ENCODE results near the gene WIPF2.
"Not testable (repeated sequence)": the region's sequence is repeated elsewhere in the genome, so short reads cannot be mapped to it uniquely, and the experiment has no call there.

The WIPF2 gene

GRCh38 chr17:40194821-40195220 lies 24.3 kb upstream of the WIPF2 start:
- no peak for DNase-seq

GRCh38 chr17:40197550-40197949 lies 21.6 kb upstream of the WIPF2 start:
- DNase-seq, result no peak

DNA sequence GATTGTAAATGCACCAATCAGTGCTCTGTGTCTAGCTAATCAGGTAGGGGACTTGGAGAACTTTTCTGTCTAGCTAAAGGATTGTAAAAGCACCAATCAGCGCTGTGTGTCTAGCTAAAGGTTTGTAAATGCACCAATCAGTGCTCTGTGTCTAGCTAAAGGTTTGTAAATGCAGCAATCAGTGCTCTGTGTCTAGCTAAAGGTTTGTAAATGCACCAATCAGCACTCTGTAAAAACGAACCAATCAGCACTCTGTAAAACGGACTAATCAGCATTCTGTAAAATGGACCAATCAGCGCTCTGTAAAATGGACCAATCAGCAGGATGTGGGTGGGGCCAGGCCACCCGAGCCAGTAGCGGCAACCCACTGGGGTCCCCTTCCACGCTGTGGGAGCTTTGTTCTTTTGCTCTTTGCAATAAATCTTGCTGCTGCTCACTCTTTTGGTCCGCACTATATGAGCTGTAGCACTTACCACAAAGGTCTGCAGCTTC lies 21.1 kb upstream of the WIPF2 start:
- not testable (repeated sequence) for DNase-seq

DNA sequence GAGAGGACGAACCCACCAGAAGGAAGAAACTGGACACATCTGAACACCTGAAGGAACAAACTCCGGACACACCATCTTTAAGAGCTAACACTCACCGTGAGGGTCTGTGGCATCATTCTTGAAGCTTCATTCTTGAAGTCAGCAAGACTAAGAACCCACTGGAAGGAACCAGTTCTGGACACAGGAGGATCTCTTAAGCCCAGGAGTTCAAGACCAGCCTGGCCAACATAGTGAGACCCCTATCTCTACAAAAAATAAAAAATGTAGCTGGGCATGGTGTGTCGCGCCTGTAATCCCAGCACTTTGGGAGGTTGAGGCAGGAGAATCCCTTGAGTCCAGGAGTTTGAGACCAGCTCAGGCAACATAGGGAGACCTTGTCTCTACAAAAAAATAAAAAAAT lies 20.5 kb upstream of the WIPF2 start:
- no peak for DNase-seq

DNA sequence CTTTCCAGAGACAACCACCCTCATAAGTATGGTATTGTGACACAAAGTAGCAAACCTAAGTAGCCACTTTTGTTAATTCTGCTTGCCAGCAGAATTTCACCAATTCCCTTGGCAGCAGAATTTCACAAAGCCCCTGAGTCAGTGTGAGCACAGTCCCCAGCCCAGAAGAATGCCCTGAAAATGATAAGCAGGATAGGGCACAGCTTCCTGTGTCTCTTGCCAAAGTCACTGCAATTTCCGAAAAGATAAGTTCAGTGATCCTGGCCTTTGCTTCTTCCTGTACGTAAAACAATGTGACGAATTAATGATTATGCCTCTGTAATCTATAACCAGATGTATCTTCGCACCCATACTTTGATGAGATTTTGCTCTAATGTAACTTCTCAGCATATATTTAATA lies 16.0 kb upstream of the WIPF2 start:
- no peak for DNase-seq

DNA sequence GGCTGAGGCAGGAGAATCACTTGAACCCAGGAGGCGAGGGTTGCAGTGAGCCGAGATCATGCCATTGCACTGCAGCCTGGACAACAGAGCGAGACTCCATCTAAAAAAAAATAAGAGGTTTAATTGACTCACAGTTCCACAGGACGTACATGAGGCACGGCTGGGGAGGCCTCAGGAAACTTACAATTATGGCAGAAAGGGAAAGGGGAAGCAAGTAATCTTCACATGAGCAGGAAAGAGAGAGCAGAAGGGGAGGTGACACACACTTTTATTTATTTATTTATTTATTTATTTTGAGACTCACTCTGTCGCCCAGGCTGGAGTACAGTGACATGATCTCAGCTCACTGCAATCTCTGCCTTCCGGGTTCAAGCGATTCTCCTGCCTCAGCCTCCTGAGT lies 12.9 kb upstream of the WIPF2 start:
- not testable (repeated sequence) for DNase-seq

GRCh38 chr17:40209404-40210093 lies 9.6 kb upstream of the WIPF2 start:
- DNase-seq, result no peak

GRCh38 chr17:40213914-40214313 lies 5.2 kb upstream of the WIPF2 start:
- not testable (repeated sequence) for DNase-seq

DNA sequence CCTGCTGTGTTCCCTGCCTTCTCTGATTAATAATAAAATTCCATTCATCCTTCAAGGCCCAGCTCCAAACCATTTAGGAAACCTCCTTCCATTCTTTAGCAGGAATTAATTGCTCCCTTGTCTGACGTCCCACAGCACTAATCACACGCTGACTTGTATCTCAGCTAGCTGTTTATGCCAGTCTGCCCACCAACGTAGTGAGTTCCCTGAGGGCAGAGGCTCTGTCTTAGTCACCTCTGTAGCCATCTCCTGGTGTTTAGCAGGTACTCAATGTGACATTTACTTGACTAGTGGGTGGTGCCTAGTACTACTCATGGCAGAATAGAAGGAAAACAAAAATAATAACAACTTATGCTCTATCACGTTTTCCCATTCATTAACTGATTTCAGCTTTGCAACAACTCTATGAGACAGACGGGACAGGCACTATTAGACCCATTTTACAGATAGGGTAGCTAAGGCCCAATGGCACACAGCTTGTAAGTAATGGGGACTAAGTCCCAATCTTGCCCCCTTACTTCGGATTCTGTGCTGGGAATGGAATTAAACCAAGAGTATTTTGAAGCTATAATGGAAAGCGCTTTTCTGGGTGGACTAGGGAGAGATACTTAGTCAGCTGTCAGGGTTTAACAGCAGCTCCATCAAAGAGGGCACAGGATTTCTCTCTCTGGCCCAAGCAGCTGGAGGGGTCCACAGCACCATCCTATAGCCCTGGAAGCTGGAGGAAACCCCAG lies 931 bp upstream of the WIPF2 start:
- no peak for DNase-seq

- no peak for DNase-seq
These were observed 662 bp downstream of the WIPF2 start for GRCh38 chr17:40219594-40220338.

- no peak for DNase-seq
These were observed 5.8 kb downstream of the WIPF2 start for GRCh38 chr17:40224718-40225550.

GRCh38 chr17:40229146-40229545 lies 10.0 kb downstream of the WIPF2 start:
- DNase-seq, result not testable (repeated sequence)

GRCh38 chr17:40230670-40231069 lies 11.6 kb downstream of the WIPF2 start:
- no peak for DNase-seq

DNA sequence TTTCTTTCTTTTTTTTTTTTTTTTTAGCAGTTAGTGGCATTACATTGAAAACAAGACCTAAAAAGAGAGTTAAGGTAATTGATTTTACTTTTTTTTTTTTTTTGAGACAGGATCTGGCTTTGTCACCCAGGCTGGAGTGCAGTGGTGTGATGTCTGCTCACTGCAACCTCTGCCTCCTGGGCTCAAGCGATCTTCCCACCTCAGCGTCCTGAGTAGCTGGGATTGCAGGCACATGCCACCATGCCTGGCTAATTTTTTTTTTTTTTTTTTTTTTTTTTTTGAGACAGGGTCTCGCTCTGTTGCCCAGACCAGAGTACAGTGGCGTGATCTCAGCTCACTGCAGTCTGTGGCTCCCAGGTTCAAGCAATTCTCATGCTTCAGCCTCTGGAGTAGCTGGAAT lies 12.8 kb downstream of the WIPF2 start:
- DNase-seq, result not testable (repeated sequence)

GRCh38 chr17:40241252-40241834 lies 22.2 kb downstream of the WIPF2 start:
- no peak for DNase-seq

- no peak for DNase-seq
These were observed 23.7 kb downstream of the WIPF2 start for GRCh38 chr17:40242774-40243173.

DNA sequence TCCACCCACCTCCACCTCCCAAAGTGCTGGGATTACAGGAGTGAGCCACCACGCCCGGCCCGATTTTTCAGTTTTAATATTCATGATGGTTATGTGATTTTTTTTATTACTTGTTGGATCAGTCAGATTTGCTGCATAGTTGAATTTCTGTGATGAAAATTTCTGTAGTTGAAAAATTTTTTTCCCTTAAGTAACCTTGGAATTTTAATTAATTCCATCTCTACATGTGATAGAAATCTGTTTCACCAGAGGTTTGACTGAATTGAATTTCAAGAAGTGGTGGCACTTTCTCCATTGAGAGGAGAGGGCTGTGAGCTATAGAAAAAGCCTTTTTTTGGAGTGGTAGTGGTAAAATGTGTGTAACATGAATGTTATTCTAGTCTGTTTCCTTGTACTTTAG lies 24.7 kb downstream of the WIPF2 start:
- no peak for DNase-seq

- DNase-seq, result no peak
These were observed 25.2 kb downstream of the WIPF2 start for GRCh38 chr17:40244255-40244654.

GRCh38 chr17:40247926-40248495 lies 28.9 kb downstream of the WIPF2 start:
- DNase-seq, result no peak

DNA sequence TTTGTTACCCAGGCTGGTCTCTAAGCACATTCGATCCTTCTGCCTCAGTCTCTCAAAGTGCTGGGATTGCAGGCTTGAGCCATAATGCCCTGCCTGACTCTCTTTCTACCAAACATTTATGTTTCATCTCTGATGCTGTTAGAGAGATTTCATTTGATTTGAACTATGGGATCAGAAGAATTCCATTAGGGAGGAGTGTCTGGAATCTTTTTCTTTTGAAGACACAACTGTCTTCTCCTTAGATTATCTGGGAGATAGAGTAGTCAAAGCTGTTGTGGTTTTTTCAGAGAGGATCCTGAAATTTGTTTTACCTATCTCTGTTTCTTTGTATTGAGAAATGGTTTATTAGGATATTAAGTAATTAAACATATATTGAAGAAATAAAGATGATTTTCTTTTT lies 29.4 kb downstream of the WIPF2 start:
- no peak for DNase-seq

GRCh38 chr17:40251576-40251975 lies 32.5 kb downstream of the WIPF2 start:
- no peak for DNase-seq

GRCh38 chr17:40253565-40253964 lies 34.5 kb downstream of the WIPF2 start:
- no peak for DNase-seq
